GM21526 (cell line): ENCODE data around the gene DAW1.

ENCODE experiments used
- ATAC-seq: cut with Tn5 transposase; IDR thresholded peaks from one replicate; pipeline ENCODE4 v1.9.1; 2021; ENCODE audit warnings: moderate library complexity; ENCODE audit not compliant: unreplicated experiment, low FRiP score

DAW1 gene

GRCh38 chr2:227861011-227861410 lies 10.4 kb upstream of the DAW1 start:
- ATAC-seq: no peak

DNA sequence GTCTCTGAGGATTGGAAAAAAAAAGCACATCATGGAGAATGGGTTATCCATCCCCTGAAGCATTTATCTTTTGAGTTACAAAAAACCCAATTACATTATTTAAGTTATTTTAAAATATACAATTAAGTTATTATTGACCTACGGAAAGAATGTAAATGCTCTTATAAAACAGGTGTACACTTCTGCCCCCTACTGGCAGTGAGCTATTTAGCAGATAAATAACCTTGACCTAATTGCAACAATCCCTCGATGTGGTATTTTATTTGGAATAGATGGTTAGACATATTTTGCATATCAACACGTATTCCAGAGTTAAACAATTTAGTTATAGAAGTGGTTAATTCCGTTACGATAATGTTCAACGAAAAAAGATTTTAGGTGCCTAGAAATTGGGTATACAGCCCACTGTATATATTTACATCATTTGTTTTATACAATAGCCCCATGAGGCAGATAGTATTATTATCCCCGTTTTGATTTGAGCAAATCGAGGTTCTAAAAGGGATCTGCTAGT lies 9.1 kb upstream of the DAW1 start:
- ATAC-seq: peak; percentile 53

DNA sequence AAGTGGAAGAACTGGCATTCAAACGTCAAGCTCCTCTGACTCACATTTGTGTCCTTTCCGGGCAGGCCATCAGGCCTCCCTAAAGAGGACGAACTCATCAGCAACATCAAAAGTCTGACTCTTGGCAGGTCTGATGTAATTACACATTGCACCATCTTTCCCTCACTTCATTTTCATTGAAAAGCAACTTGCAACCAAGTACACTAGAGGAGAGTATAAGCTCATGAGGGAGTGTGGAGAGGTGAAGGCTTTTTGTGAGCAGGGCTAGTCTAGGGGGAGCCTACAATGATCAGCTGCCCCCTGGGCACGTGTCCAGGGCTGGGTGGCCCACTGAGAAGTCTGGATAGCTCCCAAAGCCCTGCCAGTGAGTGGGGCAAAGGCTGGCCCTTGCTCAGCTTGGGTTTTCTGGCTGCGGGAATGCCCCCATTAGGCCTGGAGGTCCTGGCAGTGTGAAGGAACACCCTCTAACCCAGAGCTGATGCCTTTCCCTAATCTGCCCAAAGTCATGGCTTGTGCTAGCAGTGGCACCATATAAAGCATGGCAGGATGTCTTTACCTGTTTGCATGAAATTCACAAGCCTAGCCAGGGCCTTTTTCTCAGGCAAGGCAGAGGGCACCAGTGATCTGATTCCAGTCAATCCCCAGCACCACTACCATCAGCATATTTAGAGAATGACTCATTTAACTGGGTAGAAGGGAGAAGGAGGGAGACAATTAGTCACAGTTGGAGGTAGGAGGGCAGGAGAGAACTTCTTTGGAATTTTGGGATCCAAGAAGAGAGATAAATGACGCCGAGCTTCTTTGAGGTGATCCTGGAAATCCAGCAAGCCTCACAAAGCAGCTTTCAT lies 8.5 kb upstream of the DAW1 start:
- no peak for ATAC-seq

- no peak for ATAC-seq
Observed at GRCh38 chr2:227864161-227864756, 7.2 kb upstream of the DAW1 start.

- no peak for ATAC-seq
Observed at GRCh38 chr2:227865291-227865690, 6.1 kb upstream of the DAW1 start.

DNA sequence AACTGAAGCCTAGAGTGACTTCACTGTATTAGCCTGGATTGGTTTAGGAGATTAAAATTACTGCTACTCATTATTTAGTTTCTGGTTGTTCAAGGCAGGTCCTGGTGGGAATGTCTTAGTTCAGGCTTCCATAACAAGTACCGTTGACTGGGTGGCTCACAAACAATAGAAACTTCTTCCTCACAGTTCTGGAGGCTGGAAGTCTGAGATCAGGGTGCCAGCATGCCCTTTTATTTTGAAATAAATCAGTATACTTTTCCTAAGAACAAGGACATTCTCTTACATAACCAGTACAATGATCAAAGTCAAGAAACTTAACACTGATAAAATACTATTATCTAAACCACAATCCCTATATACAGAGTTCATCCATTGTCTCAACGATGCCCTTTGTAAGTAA lies 4.0 kb upstream of the DAW1 start:
- ATAC-seq: no peak

GRCh38 chr2:227870710-227871374 lies 589 bp upstream of the DAW1 start:
- no peak for ATAC-seq

GRCh38 chr2:227872676-227873075 lies 1.2 kb downstream of the DAW1 start:
- ATAC-seq: no peak

DNA sequence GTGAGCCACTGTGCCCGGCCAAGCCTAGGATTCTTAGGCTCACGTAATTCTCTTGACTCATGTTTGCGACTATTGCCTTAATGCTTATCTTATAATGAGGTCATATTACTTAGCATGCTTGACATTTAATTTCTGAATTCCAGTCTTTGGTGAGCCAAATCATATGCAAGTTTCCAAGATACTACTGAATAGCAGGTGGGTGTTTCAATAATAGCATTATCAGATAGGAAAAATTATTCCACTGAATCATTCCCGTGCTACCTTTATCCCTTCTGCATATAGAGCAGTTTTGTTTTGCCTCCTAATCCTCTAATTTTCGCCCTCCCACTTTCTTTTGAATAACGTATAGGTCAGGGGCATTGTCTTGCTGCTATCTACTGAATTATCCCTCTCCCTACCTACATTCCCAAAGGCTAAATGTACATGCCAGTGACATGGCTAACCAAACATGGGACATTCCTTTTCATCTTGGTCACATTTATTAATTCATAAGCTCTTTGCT lies 4.9 kb downstream of the DAW1 start:
- ATAC-seq: no peak

DNA sequence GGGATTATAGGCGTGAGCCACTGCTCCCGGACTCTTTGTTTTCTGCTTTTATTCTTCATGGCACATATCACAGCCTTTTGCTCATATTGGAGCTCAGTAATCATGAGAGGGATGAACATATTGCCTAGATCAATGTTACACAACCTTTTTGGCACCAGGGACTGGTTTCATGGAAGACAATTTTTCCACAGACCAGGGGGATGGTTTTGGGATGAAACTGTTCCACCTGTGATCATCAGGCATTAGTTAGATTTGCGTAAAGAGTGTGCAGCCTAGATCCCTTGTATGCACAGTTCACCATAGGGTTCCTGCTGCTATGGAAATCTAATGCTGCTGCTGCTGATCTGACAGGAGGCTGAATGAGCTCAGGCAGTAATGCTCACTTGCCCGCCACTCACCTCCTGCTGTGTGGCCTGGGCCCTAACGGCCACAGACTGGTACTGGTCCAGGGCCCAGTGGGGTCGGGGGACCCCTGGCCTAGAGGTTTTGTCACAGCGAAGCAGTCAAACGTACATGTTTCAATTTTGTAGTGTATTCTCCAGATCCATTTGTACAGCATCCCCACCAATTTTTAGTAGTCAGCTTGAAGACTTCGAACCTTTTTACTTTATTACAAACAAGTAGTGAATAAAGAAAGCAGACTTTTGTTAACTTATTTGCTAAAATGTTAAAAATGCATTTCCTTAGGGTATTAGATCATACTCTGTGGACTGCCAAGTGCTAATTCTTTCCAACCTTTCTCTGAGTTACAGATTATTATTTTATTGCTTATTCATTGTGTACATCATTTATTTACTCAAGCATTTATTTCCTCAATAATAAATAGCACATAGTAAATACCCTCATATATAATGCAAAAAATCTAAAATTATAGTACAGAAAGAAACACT lies 6.2 kb downstream of the DAW1 start:
- ATAC-seq: no peak

DNA sequence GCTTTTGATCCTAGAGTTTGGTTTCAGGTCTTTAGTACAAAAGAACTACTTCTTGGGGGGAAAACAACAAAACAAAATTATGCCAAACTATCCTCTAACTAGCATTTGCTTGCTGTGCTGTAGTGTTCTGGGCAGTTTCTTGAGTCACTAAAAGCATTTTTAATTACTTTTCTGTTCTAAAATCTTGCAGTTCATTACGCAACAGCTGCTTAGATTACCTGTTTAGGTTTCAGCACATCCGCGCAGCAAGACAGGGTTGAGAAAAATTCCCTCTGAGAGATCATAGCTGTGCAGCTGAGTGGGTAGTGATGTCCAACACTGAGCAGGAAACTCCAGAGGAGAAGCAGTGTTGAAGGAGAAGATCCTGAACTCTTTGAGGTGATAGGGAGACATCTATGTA lies 9.0 kb downstream of the DAW1 start:
- ATAC-seq: no peak

DNA sequence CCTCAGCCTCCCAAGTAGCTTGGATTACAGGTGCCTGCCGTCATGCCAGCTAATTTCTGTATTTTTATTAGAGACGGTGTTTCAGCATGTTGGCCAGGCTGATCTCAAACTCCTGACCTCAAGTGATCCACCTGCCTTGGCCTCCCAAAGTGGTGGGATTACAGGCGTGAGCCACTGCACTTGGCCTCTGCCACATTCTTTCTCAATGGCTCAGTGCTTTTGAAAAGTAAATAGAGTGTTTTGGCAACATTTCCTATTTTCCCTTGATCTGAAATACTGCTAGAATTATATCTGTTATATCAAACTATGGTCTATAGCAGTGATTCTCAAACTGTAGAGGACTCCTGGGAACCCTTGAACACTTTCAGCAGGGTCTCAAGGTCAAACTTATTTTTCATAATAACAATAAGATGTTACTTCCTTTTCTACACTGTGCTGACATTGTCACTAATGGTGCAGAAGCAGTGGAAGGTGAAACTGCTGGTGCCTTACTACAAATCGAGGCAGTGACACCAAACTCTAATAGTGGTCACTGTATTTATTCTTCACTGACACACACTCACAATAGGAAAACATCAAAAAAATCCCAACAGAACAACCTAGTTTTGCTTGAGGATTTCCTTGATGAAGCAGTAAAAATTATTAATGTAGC lies 10.6 kb downstream of the DAW1 start:
- no peak for ATAC-seq

- ATAC-seq: peak; percentile 99
Observed at GRCh38 chr2:227884511-227884947, 13.1 kb downstream of the DAW1 start.

- ATAC-seq: no peak
Observed at GRCh38 chr2:227886149-227886548, 14.7 kb downstream of the DAW1 start.

GRCh38 chr2:227888289-227888688 lies 16.9 kb downstream of the DAW1 start:
- ATAC-seq: no peak

DNA sequence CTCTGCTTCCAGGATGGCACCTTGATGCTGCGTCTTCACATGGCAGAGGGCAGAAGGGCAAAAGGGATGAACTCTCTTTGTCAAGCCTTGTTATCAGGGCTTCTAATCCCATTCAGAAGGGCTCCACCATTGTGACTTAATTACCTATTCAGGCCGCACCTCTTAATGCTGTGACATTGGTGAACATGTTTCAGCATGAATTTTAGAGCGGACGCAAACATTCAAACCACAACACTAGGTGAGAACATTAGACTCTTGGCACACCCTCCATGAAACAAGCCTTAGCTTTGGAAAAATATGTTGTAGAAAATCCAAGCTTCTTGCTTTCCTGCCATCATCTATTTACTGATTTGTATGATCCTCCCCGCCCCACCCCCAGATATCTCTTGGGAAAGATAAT lies 17.9 kb downstream of the DAW1 start:
- ATAC-seq: no peak

DNA sequence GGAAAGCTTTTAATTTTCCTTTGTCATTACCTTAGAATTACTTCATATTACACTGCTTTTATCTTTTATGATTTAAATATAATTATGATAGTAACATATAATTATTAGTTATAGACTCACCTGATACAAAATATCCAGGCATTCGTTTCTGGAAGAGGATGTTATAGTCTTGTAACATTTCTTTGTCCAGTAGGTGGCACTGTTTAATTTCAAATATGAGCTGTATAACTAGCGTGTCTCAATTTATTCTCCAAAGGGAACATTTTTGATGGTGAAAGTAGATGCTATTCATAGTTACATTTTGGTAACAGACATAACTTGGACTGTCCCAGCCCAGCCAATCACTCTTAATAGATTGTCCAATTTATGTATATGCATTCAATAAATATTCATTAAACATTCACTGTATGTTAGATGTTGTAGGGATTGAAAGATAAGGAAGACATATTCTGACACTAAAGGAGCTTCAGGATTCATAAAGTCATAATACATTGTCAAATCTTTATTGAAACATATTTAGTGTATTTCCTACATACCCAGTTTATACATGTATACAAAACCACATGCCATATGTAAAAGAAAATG lies 19.2 kb downstream of the DAW1 start:
- peak; percentile 85 for ATAC-seq

GRCh38 chr2:227891673-227892072 lies 20.2 kb downstream of the DAW1 start:
- ATAC-seq: no peak

GRCh38 chr2:227903381-227903780 lies 31.9 kb downstream of the DAW1 start:
- ATAC-seq: no peak
